ENCODE data around the gene ARSB.

DNA sequence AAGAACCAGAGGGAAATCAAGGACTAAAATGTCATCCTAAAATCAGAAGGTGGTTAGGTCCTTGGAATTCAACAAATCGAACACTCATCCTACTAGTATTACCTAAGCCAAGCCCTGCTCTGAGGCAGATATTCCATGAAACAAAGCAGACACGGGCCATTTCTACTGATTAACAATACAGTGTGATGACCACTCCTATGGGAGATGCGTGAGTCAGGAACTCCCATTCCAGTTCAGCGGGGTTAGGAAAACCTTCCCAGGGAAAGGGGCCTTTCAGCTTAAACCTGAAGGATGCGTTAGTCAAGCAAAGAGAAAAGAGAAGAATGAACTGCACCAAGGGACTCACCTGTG is 218.7 kb downstream of the ARSB start:
- TF ChIP-seq EP300 (IDR thresholded peaks at IDR 0.05; ENCODE audit: low read depth): no peak
- TF ChIP-seq, protein P1, sequence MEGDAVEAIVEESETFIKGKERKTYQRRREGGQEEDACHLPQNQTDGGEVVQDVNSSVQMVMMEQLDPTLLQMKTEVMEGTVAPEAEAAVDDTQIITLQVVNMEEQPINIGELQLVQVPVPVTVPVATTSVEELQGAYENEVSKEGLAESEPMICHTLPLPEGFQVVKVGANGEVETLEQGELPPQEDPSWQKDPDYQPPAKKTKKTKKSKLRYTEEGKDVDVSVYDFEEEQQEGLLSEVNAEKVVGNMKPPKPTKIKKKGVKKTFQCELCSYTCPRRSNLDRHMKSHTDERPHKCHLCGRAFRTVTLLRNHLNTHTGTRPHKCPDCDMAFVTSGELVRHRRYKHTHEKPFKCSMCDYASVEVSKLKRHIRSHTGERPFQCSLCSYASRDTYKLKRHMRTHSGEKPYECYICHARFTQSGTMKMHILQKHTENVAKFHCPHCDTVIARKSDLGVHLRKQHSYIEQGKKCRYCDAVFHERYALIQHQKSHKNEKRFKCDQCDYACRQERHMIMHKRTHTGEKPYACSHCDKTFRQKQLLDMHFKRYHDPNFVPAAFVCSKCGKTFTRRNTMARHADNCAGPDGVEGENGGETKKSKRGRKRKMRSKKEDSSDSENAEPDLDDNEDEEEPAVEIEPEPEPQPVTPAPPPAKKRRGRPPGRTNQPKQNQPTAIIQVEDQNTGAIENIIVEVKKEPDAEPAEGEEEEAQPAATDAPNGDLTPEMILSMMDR (IDR thresholded peaks at IDR 0.05): no peak

All from transverse colon (tissue), 3 donors.